D721Med (cell line): ENCODE results near the gene PNISR.

ENCODE experiments used
- DNase-seq: peaks from one replicate; pipeline ENCODE4 v3.0.0; 2011; ENCODE audit warnings: low spot score; ENCODE audit not compliant: insufficient read length
- FAIRE-seq: peaks from 2 replicates; lab custom pipeline; 2011; peaks lifted over from hg19 to GRCh38; lab: Jason Lieb, UNC
- TF ChIP-seq, protein P1 (sequence below): IDR thresholded peaks from 2 replicates; pipeline ENCODE4 v1.5.1; 2012; ENCODE audit warnings: mild to moderate bottlenecking, control low read depth; ENCODE audit not compliant: insufficient read depth; ENCODE audit errors: missing control alignments

PNISR gene

GRCh38 chr6:99422912-99423311 is 2.2 kb downstream of the PNISR start:
- TF ChIP-seq, protein P1, sequence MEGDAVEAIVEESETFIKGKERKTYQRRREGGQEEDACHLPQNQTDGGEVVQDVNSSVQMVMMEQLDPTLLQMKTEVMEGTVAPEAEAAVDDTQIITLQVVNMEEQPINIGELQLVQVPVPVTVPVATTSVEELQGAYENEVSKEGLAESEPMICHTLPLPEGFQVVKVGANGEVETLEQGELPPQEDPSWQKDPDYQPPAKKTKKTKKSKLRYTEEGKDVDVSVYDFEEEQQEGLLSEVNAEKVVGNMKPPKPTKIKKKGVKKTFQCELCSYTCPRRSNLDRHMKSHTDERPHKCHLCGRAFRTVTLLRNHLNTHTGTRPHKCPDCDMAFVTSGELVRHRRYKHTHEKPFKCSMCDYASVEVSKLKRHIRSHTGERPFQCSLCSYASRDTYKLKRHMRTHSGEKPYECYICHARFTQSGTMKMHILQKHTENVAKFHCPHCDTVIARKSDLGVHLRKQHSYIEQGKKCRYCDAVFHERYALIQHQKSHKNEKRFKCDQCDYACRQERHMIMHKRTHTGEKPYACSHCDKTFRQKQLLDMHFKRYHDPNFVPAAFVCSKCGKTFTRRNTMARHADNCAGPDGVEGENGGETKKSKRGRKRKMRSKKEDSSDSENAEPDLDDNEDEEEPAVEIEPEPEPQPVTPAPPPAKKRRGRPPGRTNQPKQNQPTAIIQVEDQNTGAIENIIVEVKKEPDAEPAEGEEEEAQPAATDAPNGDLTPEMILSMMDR: no peak
- DNase-seq: no peak
- no peak for FAIRE-seq

GRCh38 chr6:99416892-99417767 is 8.0 kb downstream of the PNISR start:
- FAIRE-seq (no peak), DNase-seq (no peak)
- TF ChIP-seq, protein P1: no peak

DNA sequence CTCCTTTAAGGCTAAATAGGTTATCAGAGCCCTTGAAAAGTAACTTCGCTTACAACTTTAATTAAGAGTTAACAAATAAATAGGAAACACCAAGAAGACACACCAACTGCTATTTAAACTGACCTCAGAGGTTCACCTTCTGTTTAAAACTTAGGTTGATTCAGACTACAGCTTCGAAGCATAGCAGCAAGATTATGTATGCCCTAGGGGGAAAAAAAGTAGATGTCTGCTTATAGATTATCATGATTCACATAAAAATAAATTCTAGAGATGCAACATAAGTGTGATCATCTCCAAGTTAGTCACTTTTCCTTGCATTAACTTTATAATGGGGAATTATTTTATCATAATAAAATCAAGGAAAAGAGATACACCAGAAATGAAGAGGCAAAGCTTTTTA is 8.9 kb downstream of the PNISR start:
- TF ChIP-seq, protein P1: no peak
- no peak for DNase-seq
- FAIRE-seq: no peak

- no peak for FAIRE-seq
- no peak for DNase-seq
- TF ChIP-seq, protein P1: no peak
Measured at GRCh38 chr6:99415446-99415845, 9.7 kb downstream of the PNISR start.

GRCh38 chr6:99412065-99412464 is 13.0 kb downstream of the PNISR start:
- FAIRE-seq: no peak
- TF ChIP-seq, protein P1: no peak
- DNase-seq: no peak

DNA sequence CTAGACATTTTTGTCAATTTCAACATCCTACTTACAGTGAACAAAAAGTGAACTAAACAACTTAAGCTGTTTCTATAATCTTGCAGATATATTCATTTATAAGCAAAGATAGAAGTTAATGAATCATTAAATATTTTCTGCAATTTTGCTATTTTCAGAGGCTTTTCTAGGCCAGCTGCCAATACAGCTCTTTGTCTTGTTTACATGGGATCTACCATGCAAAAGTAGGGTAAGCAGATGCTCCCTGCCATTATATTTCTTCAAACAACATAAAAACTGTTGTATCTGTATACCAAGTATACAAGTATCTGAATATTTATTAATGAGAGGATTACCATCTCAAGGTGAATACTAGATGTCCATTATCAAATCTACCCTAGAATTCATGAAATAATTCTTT is 15.4 kb downstream of the PNISR start:
- no peak for DNase-seq
- TF ChIP-seq, protein P1: no peak
- no peak for FAIRE-seq

GRCh38 chr6:99407076-99407475 is 18.0 kb downstream of the PNISR start:
- FAIRE-seq (no peak), DNase-seq (no peak)
- TF ChIP-seq, protein P1: no peak
